ENCODE results near the gene EN2.

DNA sequence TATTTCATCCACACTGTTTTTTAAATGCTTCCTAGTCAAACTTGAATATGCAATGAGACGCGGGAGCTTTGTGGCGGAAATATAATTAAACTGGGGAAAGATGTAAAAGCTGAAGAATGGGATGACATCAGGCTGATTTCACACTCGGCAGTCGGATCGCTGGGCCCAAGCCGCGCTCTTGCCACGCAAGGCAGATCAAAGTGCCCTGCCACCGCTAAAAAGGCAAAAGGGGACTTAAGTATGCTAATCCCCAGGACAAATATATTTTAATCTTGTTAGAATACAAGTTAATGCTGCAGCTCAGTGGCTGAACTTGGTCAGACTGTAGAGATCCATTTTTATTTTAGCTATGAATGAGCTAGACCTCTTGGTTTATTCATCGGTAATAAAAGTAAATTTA lies 13.8 kb downstream of the EN2 start:
- TF ChIP-seq, protein P1, sequence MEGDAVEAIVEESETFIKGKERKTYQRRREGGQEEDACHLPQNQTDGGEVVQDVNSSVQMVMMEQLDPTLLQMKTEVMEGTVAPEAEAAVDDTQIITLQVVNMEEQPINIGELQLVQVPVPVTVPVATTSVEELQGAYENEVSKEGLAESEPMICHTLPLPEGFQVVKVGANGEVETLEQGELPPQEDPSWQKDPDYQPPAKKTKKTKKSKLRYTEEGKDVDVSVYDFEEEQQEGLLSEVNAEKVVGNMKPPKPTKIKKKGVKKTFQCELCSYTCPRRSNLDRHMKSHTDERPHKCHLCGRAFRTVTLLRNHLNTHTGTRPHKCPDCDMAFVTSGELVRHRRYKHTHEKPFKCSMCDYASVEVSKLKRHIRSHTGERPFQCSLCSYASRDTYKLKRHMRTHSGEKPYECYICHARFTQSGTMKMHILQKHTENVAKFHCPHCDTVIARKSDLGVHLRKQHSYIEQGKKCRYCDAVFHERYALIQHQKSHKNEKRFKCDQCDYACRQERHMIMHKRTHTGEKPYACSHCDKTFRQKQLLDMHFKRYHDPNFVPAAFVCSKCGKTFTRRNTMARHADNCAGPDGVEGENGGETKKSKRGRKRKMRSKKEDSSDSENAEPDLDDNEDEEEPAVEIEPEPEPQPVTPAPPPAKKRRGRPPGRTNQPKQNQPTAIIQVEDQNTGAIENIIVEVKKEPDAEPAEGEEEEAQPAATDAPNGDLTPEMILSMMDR (IDR thresholded peaks at IDR 0.05): no peak
- no peak for TF ChIP-seq POLR2AphosphoS5 (IDR thresholded peaks at IDR 0.05)
- no peak for TF ChIP-seq POLR2A (IDR thresholded peaks at IDR 0.05)

Measured in prostate gland (tissue), 2 donors.